ENCODE data around the gene DBN1. TPM values are rescaled to one million over a fixed set of nuclear protein-coding genes. Genes with fewer than 3 reads are reported as not detected.
A peak's percentile ranks its signal among the peaks of the same experiment; 100 is the strongest.
"Not testable (repeated sequence)": the region's sequence is repeated elsewhere in the genome, so short reads cannot be mapped to it uniquely, and the experiment has no call there.

Gene DBN1
- total RNA-seq, 1 donor from 2014 or later: 371 TPM

DNA sequence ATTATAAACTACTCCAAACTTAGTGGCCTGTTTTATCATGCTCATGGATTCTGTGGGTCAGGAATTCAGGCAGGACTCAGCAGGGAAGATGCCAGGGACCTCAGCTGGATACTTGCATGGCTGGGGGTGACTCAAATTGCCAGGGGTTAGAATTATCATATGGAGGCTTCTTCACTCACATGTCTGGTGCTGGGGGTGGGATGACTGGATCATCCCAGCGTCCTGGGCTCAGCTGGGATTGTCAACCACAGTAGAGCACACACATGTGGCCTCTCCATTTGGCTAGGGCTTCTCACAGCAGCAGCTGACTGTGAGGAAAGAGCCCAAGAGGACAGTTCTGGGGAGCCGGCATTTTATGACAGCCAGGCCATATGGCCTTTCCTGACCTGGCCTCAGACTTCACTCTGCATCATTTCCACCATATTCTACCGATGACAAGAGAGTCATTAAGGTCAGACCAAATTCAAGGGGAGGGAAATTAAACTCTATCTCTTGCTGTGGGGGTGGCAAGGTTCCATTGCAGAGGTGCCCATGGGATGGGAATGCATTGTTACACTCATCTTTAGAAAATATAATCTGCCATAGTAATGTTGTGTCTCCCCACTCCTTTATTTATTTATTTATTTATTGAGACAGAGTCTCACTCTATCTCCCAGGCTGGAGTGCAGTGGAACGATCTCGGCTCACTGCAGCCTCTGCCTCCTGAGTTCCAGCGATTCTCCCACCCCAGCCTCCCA is 52.2 kb downstream of the DBN1 start:
- Mint-ChIP-seq H3K4me3 (ENCODE audit: unreplicated experiment) (no peak overlapping the region), H3K36me3 (ENCODE audit: low read depth, unreplicated experiment) (peaks cover 2% of the 10 kb centered on the region), H3K27ac (ENCODE audit: unreplicated experiment) (no peak overlapping the region), H3K4me1 (ENCODE audit: low read depth, unreplicated experiment) (peaks cover 2% of the 10 kb centered on the region), H3K27me3 (ENCODE audit: low read depth, unreplicated experiment) (peaks cover 26% of the 10 kb centered on the region), H3K9me3 (ENCODE audit: unreplicated experiment) (no peaks in the 10 kb centered on the region)
- DNase-seq (ENCODE audit: low read depth): no peak
- H4K20me1 ChIP-seq (ENCODE audit: insufficient read depth, low read length): no peaks in the 10 kb centered on the region
- no peaks in the 10 kb centered on the region for H3K9me3 ChIP-seq (ENCODE audit: insufficient read depth, low read depth, low read length)
- FAIRE-seq: no peak
- no peak overlapping the region for H3K4me3 ChIP-seq (ENCODE audit: insufficient read depth, low read depth, low read length)
- no peak overlapping the region for H2AFZ ChIP-seq (ENCODE audit: low read depth, low read length)
- TF ChIP-seq, protein P1, sequence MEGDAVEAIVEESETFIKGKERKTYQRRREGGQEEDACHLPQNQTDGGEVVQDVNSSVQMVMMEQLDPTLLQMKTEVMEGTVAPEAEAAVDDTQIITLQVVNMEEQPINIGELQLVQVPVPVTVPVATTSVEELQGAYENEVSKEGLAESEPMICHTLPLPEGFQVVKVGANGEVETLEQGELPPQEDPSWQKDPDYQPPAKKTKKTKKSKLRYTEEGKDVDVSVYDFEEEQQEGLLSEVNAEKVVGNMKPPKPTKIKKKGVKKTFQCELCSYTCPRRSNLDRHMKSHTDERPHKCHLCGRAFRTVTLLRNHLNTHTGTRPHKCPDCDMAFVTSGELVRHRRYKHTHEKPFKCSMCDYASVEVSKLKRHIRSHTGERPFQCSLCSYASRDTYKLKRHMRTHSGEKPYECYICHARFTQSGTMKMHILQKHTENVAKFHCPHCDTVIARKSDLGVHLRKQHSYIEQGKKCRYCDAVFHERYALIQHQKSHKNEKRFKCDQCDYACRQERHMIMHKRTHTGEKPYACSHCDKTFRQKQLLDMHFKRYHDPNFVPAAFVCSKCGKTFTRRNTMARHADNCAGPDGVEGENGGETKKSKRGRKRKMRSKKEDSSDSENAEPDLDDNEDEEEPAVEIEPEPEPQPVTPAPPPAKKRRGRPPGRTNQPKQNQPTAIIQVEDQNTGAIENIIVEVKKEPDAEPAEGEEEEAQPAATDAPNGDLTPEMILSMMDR (IDR thresholded peaks at IDR 0.05; ENCODE audit: insufficient read depth, low read depth, low read length): no peak
- TF ChIP-seq EZH2 (IDR thresholded peaks at IDR 0.05; ENCODE audit: insufficient read depth, low read length): no peak
- no peaks in the 10 kb centered on the region for H3K27me3 ChIP-seq (ENCODE audit: insufficient read depth, low read length)
- no peak overlapping the region for H3K4me2 ChIP-seq (ENCODE audit: low read length)
- no peaks in the 10 kb centered on the region for H3K79me2 ChIP-seq (ENCODE audit: insufficient read depth, low read length)
- H3K4me1 ChIP-seq (ENCODE audit: insufficient read depth, low read length): peaks cover 5% of the 10 kb centered on the region
- no peak overlapping the region for H3K27ac ChIP-seq (ENCODE audit: low read depth, low read length)
- no peak overlapping the region for H3K9ac ChIP-seq (ENCODE audit: low read length)
- no peaks in the 10 kb centered on the region for H3K36me3 ChIP-seq (ENCODE audit: insufficient read depth, low read length)

DNA sequence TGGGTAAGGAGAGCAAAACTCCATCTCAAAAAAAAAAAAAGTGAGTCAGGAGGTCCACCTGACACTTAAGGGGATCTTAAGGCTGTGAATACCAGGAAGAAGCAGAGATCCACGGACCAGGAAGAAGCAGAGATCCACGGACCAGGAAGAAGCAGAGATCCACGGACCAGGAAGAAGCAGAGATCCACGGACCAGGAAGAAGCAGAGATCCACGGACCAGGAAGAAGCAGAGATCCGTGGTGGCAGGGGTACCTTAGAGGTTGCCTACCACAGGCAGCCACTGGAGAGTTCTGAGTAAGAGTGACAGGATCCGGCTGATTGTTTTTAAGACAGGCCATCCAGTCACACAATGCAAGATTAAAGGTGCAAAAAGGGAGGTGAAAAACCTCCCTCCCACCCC is 53.0 kb downstream of the DBN1 start:
- not testable (repeated sequence) for H3K9me3 Mint-ChIP-seq (ENCODE audit: unreplicated experiment); H3K4me1 ChIP-seq (ENCODE audit: insufficient read depth, low read length); H3K27me3 ChIP-seq (ENCODE audit: insufficient read depth, low read length); H2AFZ ChIP-seq (ENCODE audit: low read depth, low read length); H3K9me3 ChIP-seq (ENCODE audit: insufficient read depth, low read depth, low read length); H3K4me1 Mint-ChIP-seq (ENCODE audit: low read depth, unreplicated experiment); H3K4me3 Mint-ChIP-seq (ENCODE audit: unreplicated experiment); H3K27ac Mint-ChIP-seq (ENCODE audit: unreplicated experiment); H3K27ac ChIP-seq (ENCODE audit: low read depth, low read length); H3K4me3 ChIP-seq (ENCODE audit: insufficient read depth, low read depth, low read length); FAIRE-seq; H3K4me2 ChIP-seq (ENCODE audit: low read length); H3K36me3 Mint-ChIP-seq (ENCODE audit: low read depth, unreplicated experiment); H3K9ac ChIP-seq (ENCODE audit: low read length); DNase-seq (ENCODE audit: low read depth); H3K36me3 ChIP-seq (ENCODE audit: insufficient read depth, low read length); H4K20me1 ChIP-seq (ENCODE audit: insufficient read depth, low read length); H3K79me2 ChIP-seq (ENCODE audit: insufficient read depth, low read length)
- H3K27me3 Mint-ChIP-seq (ENCODE audit: low read depth, unreplicated experiment): peaks cover 28% of the 10 kb centered on the region

DNA sequence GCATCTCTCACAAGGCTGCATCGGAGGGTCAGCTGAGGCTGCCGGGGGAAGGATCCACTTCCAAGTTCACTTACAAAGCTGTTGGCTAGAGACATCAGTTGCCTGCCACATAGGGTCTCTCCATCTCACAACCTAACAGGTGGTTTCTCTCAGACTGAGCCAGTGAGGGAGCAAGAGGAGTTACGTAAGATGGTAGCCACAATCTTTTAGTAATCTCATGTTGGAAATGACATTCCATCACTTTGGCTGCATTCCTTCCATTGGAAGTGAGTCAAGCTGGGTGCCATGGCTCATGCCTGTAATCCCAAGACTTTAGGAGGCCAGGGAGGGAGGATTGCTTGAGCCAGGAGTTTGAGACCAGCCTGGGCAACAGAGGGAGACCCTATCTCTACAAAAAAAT is 54.4 kb downstream of the DBN1 start:
- TF ChIP-seq, protein P1 (IDR thresholded peaks at IDR 0.05; ENCODE audit: insufficient read depth, low read depth, low read length): no peak
- TF ChIP-seq EZH2 (IDR thresholded peaks at IDR 0.05; ENCODE audit: insufficient read depth, low read length): no peak
- H3K27me3 ChIP-seq (ENCODE audit: insufficient read depth, low read length): peaks cover 2% of the 10 kb centered on the region
- H3K79me2 ChIP-seq (ENCODE audit: insufficient read depth, low read length): no peaks in the 10 kb centered on the region
- Mint-ChIP-seq H3K4me1 (ENCODE audit: low read depth, unreplicated experiment) (peaks cover 2% of the 10 kb centered on the region), H3K27ac (ENCODE audit: unreplicated experiment) (no peak overlapping the region), H3K36me3 (ENCODE audit: low read depth, unreplicated experiment) (peaks cover 2% of the 10 kb centered on the region), H3K9me3 (ENCODE audit: unreplicated experiment) (no peaks in the 10 kb centered on the region), H3K4me3 (ENCODE audit: unreplicated experiment) (no peak overlapping the region), H3K27me3 (ENCODE audit: low read depth, unreplicated experiment) (peaks cover 31% of the 10 kb centered on the region)
- no peaks in the 10 kb centered on the region for H3K9me3 ChIP-seq (ENCODE audit: insufficient read depth, low read depth, low read length)
- H3K27ac ChIP-seq (ENCODE audit: low read depth, low read length): no peak overlapping the region
- no peak overlapping the region for H2AFZ ChIP-seq (ENCODE audit: low read depth, low read length)
- no peak overlapping the region for H3K4me3 ChIP-seq (ENCODE audit: insufficient read depth, low read depth, low read length)
- no peak overlapping the region for H3K9ac ChIP-seq (ENCODE audit: low read length)
- H3K4me2 ChIP-seq (ENCODE audit: low read length): no peak overlapping the region
- no peaks in the 10 kb centered on the region for H4K20me1 ChIP-seq (ENCODE audit: insufficient read depth, low read length)
- DNase-seq (ENCODE audit: low read depth) (peak; percentile 40), FAIRE-seq (no peak)
- H3K4me1 ChIP-seq (ENCODE audit: insufficient read depth, low read length): no peaks in the 10 kb centered on the region
- no peaks in the 10 kb centered on the region for H3K36me3 ChIP-seq (ENCODE audit: insufficient read depth, low read length)

DNA sequence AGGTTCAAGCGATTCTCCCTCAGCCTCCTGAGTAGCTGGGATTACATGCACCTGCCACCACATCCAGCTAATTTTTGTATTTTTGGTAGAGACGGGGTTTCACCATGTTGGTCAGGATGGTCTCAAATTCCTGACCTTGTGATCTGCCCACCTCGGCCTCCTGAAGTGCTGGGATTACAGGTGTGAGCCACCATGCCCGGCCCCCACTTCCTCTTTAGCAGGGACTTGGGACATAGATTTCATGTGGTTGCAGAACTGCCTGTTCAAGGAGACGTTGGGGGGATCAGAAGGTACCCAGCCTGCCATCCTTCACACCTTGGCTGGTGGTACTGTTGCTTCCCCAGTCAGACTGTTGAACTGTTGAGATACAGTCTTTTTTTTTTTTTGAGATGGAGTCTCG is 56.4 kb downstream of the DBN1 start:
- H3K9me3 Mint-ChIP-seq (ENCODE audit: unreplicated experiment); H3K9ac ChIP-seq (ENCODE audit: low read length); H4K20me1 ChIP-seq (ENCODE audit: insufficient read depth, low read length); H3K4me3 ChIP-seq (ENCODE audit: insufficient read depth, low read depth, low read length); H2AFZ ChIP-seq (ENCODE audit: low read depth, low read length); FAIRE-seq; H3K4me1 ChIP-seq (ENCODE audit: insufficient read depth, low read length); H3K4me1 Mint-ChIP-seq (ENCODE audit: low read depth, unreplicated experiment); H3K36me3 ChIP-seq (ENCODE audit: insufficient read depth, low read length); H3K27ac ChIP-seq (ENCODE audit: low read depth, low read length); H3K36me3 Mint-ChIP-seq (ENCODE audit: low read depth, unreplicated experiment); DNase-seq (ENCODE audit: low read depth); H3K9me3 ChIP-seq (ENCODE audit: insufficient read depth, low read depth, low read length); H3K79me2 ChIP-seq (ENCODE audit: insufficient read depth, low read length); H3K27me3 ChIP-seq (ENCODE audit: insufficient read depth, low read length); H3K27ac Mint-ChIP-seq (ENCODE audit: unreplicated experiment); H3K4me3 Mint-ChIP-seq (ENCODE audit: unreplicated experiment); H3K4me2 ChIP-seq (ENCODE audit: low read length): not testable (repeated sequence)
- H3K27me3 Mint-ChIP-seq (ENCODE audit: low read depth, unreplicated experiment): peaks cover 42% of the 10 kb centered on the region

Measured in astrocyte (in vitro differentiated cells and primary cell).